Measurements from ENCODE around the gene KRTAP5-9.
"Not testable (repeated sequence)": the region's sequence is repeated elsewhere in the genome, so short reads cannot be mapped to it uniquely, and the experiment has no call there.

Gene KRTAP5-9

DNA sequence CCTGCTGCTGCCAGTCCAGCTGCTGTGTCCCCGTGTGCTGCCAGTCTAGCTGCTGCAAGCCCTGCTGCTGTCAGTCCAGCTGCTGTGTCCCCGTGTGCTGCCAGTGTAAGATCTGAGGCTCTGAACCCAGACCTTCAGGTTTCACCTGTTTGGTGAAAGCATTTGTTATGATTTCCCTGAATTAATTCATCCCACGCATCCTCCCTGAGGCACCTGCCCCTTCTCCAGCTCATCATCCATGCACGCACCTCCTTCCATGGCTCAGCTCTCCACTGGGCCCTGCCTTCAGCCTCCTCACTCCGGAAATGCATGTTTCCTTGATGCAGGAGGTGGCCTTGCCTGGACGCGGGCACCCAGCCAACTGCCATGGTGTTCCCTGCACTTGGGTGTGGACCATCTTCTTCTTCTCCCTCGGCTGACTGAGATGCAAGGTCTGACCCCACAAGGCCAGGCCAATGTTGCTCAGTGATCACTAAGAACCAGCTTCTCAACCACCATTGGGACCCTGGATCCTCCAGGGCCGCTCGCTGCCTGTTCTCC lies 17.9 kb downstream of the KRTAP5-9 start:
- no peaks in the 10 kb centered on the region for H3K4me1 ChIP-seq (ENCODE audit: control insufficient read depth in 1 of 2, insufficient read depth in 2 of 2, low read length in 2 of 2)
- H3K27me3 ChIP-seq (ENCODE audit: low read depth, low read length): no peaks in the 10 kb centered on the region
- H3K4me3 ChIP-seq (ENCODE audit: low read depth in 1 of 2, low read length in 2 of 2): no peak overlapping the region
- no peaks in the 10 kb centered on the region for H3K9me3 ChIP-seq (ENCODE audit: control insufficient read depth in 1 of 2, low read length in 2 of 2)
- H3K36me3 ChIP-seq (ENCODE audit: control insufficient read depth in 1 of 2, insufficient read depth in 2 of 2, low read length in 2 of 2): no peaks in the 10 kb centered on the region
- no peak overlapping the region for H3K27ac ChIP-seq (ENCODE audit: low read length)

DNA sequence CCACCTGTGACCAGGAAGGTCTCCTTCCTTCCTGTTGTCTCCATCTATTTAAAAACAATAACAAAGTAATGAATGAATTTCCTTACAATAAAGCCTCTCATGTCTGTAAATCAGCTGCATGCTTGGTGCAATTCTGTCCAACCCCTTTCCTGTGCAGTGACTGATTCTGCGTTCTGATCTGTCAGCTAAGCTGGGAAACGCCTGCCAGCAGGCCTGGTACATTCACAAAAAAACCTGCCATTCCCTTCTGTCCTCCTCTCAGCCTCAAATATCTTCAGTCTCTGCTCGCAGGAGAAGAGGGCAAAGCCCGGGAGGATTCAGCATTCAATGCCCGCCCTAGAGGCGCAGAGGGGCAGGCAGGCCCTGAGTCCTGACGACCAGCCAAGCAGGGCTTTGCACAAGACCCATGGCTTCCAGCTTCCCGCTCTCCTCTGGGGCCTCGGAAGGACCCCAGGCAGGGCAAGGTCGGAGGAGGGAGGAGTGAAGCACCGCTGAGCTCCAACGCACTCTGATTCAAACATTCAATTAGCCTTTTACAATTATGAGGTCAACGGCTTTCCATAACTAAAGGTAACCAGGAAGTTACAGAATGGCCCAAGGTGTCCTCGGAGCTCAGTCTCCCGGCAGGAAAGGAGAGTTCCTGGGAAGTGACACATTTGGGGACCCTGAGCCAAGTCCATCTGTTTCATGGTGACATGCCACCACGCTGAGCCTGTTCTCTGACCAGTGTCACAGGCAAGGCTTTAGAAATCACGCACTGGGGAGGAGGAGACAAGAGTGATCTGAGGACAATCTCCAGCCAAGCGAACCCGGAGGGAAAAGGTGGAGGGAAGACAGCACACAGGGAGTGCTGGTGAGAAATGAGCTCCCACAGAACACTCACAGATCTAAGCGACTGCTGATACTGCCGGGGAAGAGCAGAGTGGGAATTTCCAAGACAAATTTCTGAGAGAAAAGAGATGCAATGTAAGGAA lies 18.7 kb downstream of the KRTAP5-9 start:
- not testable (repeated sequence) for H3K27me3 ChIP-seq (ENCODE audit: low read depth, low read length); H3K4me1 ChIP-seq (ENCODE audit: control insufficient read depth in 1 of 2, insufficient read depth in 2 of 2, low read length in 2 of 2); H3K36me3 ChIP-seq (ENCODE audit: control insufficient read depth in 1 of 2, insufficient read depth in 2 of 2, low read length in 2 of 2); H3K4me3 ChIP-seq (ENCODE audit: low read depth in 1 of 2, low read length in 2 of 2); H3K9me3 ChIP-seq (ENCODE audit: control insufficient read depth in 1 of 2, low read length in 2 of 2); H3K27ac ChIP-seq (ENCODE audit: low read length)

DNA sequence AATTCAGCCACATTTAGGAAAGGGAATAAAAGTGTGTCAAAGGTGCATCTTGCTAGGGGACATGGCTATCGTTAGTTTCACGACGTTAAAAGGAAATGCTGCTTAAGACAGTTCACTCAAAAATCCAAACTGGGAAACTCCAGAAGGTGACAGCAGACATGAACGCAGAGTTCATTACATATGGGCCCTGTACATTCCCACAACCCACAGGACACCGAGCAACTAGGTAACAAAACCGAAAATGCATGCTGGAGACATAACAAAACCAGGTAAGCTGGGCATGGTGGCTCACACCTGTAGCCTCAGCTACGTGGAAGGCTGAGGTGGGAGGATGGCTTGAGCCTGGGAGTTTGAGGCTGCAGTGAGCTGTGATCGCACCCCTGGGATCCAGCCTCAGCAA lies 19.4 kb downstream of the KRTAP5-9 start:
- H3K9me3 ChIP-seq (ENCODE audit: control insufficient read depth in 1 of 2, low read length in 2 of 2); H3K4me1 ChIP-seq (ENCODE audit: control insufficient read depth in 1 of 2, insufficient read depth in 2 of 2, low read length in 2 of 2); H3K27ac ChIP-seq (ENCODE audit: low read length); H3K4me3 ChIP-seq (ENCODE audit: low read depth in 1 of 2, low read length in 2 of 2); H3K36me3 ChIP-seq (ENCODE audit: control insufficient read depth in 1 of 2, insufficient read depth in 2 of 2, low read length in 2 of 2); H3K27me3 ChIP-seq (ENCODE audit: low read depth, low read length): not testable (repeated sequence)

DNA sequence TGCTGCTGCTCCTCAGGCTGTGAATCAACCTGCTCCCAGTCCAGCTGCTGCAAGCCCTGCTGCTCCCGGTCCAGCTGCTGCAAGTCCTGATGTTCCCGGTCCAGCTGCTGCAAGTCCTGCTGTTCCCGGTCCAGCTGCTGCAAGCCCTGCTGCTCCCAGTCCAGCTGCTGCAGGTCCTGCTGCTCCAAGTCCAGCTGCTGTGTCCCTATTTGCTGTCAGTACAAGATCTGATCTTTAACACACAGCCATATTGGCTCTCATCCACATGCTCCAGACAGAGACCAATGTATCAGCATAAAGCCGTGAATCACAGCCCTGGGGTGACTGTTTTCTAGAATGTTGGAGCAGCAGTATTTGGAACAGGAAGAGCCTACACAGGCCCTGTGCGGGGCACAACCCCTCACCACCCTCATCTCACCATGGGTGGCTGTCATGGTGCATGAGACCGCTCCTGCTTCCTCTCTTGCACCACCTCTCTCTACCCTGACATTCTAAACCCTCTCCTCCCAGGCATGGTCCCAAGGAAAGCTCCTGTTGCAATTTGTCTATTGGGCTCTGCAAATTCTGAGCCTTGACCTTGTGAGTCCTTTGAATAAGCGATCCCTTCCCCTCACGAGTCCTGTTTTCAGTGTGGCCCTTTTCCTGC lies 20.6 kb downstream of the KRTAP5-9 start:
- Histone ChIP-seq H3K27me3 (ENCODE audit: low read depth, low read length) (no peaks in the 10 kb centered on the region), H3K36me3 (ENCODE audit: control insufficient read depth in 1 of 2, insufficient read depth in 2 of 2, low read length in 2 of 2) (no peaks in the 10 kb centered on the region), H3K4me3 (ENCODE audit: low read depth in 1 of 2, low read length in 2 of 2) (no peak overlapping the region), H3K4me1 (ENCODE audit: control insufficient read depth in 1 of 2, insufficient read depth in 2 of 2, low read length in 2 of 2) (no peaks in the 10 kb centered on the region), H3K27ac (ENCODE audit: low read length) (no peak overlapping the region), H3K9me3 (ENCODE audit: control insufficient read depth in 1 of 2, low read length in 2 of 2) (no peaks in the 10 kb centered on the region)

DNA sequence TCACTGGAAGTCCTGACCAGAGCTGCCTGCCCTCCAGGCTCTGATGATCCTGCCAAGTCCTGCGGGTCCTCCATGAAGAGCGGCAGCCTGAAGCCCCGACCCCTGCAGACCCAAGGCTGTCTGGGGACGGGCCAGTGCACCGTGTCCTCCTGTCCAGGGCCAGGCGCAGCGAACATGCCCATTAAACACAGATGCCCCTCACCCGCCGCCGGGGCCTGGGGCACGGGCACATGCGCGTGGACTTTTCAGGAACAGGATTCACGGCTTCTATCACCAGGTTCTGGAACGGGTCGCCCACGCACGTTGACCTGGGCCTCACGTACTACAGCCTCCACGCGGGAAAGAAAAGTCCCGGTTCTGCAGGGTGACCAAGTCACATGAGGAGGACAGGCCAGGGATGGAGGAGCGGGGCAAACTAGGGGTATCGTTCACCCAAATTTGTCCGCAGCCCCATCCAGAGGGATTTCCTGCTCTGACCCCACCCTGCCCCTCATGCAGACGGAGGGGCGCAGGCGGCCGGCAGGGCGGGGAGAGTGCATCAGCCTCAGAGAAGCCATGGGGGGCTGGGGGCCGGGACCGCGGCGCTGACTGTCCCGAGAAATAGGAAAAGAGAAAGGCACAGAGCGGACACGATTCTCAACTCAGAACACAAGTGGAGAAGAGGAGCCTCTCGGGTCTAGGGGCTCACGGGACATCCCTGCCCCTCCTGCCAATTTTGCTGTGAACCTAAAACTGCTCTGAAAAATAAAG lies 23.1 kb downstream of the KRTAP5-9 start:
- H3K4me1 ChIP-seq (ENCODE audit: control insufficient read depth in 1 of 2, insufficient read depth in 2 of 2, low read length in 2 of 2); H3K9me3 ChIP-seq (ENCODE audit: control insufficient read depth in 1 of 2, low read length in 2 of 2); H3K4me3 ChIP-seq (ENCODE audit: low read depth in 1 of 2, low read length in 2 of 2); H3K27ac ChIP-seq (ENCODE audit: low read length); H3K27me3 ChIP-seq (ENCODE audit: low read depth, low read length); H3K36me3 ChIP-seq (ENCODE audit: control insufficient read depth in 1 of 2, insufficient read depth in 2 of 2, low read length in 2 of 2): not testable (repeated sequence)

DNA sequence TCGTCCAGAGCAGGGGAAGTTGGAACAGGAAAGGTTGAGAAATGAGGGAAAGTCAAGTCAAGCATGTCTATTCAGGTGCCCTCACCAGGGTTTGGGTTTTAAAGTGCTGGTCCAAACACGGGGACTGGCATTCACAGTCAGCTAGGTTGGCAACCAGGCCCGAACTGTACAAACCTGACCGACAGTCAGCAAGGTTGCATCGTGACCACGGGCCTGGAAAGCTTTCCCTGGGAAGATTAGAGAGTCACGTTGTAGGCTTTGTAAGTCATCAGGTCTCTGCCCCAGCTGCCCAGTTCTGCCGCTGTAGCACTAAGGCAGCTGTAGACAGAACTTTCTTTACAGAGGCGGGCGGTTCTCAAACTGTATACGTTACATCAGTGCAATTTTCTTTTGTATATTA lies 24.6 kb downstream of the KRTAP5-9 start:
- Histone ChIP-seq H3K4me3 (ENCODE audit: low read depth in 1 of 2, low read length in 2 of 2) (no peak overlapping the region), H3K9me3 (ENCODE audit: control insufficient read depth in 1 of 2, low read length in 2 of 2) (no peaks in the 10 kb centered on the region), H3K27ac (ENCODE audit: low read length) (no peak overlapping the region), H3K36me3 (ENCODE audit: control insufficient read depth in 1 of 2, insufficient read depth in 2 of 2, low read length in 2 of 2) (no peaks in the 10 kb centered on the region), H3K4me1 (ENCODE audit: control insufficient read depth in 1 of 2, insufficient read depth in 2 of 2, low read length in 2 of 2) (no peaks in the 10 kb centered on the region), H3K27me3 (ENCODE audit: low read depth, low read length) (no peaks in the 10 kb centered on the region)

DNA sequence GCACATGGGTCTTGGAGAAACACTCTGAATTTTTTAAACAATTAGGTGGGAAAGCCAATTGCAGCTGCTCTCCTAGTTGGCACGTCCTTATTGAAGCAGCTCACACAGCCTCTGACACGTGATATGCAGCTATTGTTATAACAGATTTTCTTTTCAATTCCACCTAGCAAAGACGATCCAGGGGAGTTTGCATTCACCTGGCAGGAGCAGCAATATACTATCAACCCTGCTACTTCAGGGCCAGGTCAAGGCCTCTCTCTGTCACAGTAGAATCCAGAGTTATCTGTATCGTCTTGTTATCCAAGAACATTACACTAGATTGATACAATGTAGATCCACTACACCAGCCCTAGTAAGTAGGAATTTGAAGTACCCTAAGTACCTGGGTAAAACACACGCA lies 26.2 kb downstream of the KRTAP5-9 start:
- no peak overlapping the region for H3K27ac ChIP-seq (ENCODE audit: low read length)
- H3K4me1 ChIP-seq (ENCODE audit: control insufficient read depth in 1 of 2, insufficient read depth in 2 of 2, low read length in 2 of 2): peaks cover 0 to 2% of the 10 kb centered on the region in 2 donors
- no peaks in the 10 kb centered on the region for H3K27me3 ChIP-seq (ENCODE audit: low read depth, low read length)
- no peaks in the 10 kb centered on the region for H3K9me3 ChIP-seq (ENCODE audit: control insufficient read depth in 1 of 2, low read length in 2 of 2)
- H3K36me3 ChIP-seq (ENCODE audit: control insufficient read depth in 1 of 2, insufficient read depth in 2 of 2, low read length in 2 of 2): no peaks in the 10 kb centered on the region
- no peak overlapping the region for H3K4me3 ChIP-seq (ENCODE audit: low read depth in 1 of 2, low read length in 2 of 2)

DNA sequence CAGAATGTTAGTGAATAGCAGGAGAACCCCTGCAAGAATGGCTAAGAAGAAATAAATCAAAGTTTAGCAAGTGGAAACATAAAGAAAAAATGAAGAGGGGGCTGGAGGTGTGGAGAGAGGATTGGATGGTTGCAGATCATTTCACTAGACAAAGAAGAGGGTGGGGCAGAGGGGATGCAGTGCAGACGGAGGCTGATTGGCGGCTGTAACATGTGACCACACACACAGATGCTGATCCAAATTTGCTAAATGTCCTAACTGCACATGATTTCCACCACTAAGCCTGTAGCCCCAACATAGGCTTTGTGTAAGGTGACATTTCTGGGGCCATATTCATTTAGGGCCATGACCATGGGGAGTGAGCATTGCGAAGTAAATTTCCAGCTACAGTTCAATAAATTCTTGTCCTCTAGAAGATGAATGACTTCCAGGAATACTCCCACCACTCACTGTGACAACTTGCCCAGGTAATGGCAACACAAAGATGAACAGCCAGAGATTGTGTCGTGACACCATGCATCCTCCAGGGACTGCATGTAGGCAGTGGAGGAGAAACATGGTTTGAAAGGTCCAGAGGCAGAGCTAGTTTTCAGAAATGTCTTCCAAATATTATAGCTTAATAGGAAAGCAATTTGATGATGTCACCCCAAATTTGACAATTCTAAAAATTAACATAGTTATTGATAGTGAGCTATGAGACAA lies 27.7 kb downstream of the KRTAP5-9 start:
- Histone ChIP-seq H3K9me3 (ENCODE audit: control insufficient read depth in 1 of 2, low read length in 2 of 2) (no peaks in the 10 kb centered on the region), H3K4me3 (ENCODE audit: low read depth in 1 of 2, low read length in 2 of 2) (no peak overlapping the region), H3K27ac (ENCODE audit: low read length) (no peak overlapping the region), H3K4me1 (ENCODE audit: control insufficient read depth in 1 of 2, insufficient read depth in 2 of 2, low read length in 2 of 2) (peaks cover 0 to 10% of the 10 kb centered on the region in 2 donors), H3K36me3 (ENCODE audit: control insufficient read depth in 1 of 2, insufficient read depth in 2 of 2, low read length in 2 of 2) (no peaks in the 10 kb centered on the region), H3K27me3 (ENCODE audit: low read depth, low read length) (no peaks in the 10 kb centered on the region)

DNA sequence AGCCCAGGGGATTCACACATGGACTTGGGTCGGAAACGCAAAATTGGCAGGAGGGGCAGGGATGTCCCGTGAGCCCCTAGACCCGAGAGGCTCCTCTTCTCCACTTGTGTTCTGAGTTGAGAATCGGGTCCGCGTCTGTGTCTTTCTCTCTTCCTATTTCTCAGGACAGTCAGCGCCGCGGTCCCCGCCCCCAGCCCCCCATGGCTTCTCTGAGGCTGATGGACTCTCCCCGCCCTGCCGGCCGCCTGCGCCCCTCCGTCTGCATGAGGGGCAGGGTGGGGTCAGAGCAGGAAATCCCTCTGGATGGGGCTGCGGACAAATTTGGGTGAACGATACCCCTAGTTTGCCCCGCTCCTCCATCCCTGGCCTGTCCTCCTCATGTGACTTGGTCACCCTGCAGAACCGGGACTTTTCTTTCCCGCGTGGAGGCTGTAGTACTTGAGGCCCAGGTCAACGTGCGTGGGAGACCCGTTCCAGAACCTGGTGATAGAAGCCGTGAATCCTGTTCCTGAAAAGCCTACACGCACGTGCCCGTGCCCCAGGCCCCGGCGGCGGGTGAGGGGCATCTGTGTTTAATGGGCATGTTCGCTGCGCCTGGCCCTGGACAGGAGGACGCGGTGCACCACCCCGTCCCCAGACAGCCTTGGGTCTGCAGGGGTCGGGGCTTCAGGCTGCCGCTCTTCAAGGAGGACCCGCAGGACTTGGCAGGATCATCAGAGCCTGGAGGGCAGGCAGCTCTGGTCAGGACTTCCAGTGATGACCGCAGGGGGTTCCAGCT lies 28.7 kb downstream of the KRTAP5-9 start:
- peaks cover 0 to 10% of the 10 kb centered on the region in 2 donors for H3K4me1 ChIP-seq (ENCODE audit: control insufficient read depth in 1 of 2, insufficient read depth in 2 of 2, low read length in 2 of 2)
- not testable (repeated sequence) for H3K27me3 ChIP-seq (ENCODE audit: low read depth, low read length)

DNA sequence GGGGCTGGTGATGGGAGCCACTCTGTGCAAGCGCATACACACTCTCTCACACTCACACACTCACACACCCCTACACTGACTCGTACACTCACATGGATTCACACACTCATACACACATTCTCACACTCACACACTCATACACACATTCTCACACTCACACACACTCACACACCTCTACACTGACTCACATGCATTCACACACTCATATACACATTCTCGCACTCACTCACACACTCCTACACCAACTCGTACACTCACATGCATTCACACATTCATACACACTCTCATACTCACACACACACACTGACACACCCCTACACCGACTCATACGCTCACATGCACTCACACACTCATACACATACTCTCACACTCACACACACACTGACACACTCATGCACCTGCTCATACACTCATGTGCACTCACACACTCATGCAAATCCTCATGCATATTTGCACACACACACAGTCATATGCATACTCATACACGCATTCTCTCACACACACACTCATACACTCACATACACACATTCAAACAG lies 29.3 kb downstream of the KRTAP5-9 start:
- Histone ChIP-seq H3K27ac (ENCODE audit: low read length) (no peak overlapping the region), H3K36me3 (ENCODE audit: control insufficient read depth in 1 of 2, insufficient read depth in 2 of 2, low read length in 2 of 2) (no peaks in the 10 kb centered on the region)

More for the DNA sequence above, 28.7 kb downstream of the KRTAP5-9 start:
- not testable (repeated sequence) for H3K36me3 ChIP-seq (ENCODE audit: control insufficient read depth in 1 of 2, insufficient read depth in 2 of 2, low read length in 2 of 2); H3K4me3 ChIP-seq (ENCODE audit: low read depth in 1 of 2, low read length in 2 of 2); H3K27ac ChIP-seq (ENCODE audit: low read length); H3K9me3 ChIP-seq (ENCODE audit: control insufficient read depth in 1 of 2, low read length in 2 of 2)

More for the DNA sequence above, 29.3 kb downstream of the KRTAP5-9 start:
- Histone ChIP-seq H3K9me3 (ENCODE audit: control insufficient read depth in 1 of 2, low read length in 2 of 2) (no peaks in the 10 kb centered on the region), H3K4me1 (ENCODE audit: control insufficient read depth in 1 of 2, insufficient read depth in 2 of 2, low read length in 2 of 2) (peaks cover 0 to 10% of the 10 kb centered on the region in 2 donors), H3K4me3 (ENCODE audit: low read depth in 1 of 2, low read length in 2 of 2) (no peak overlapping the region), H3K27me3 (ENCODE audit: low read depth, low read length) (no peaks in the 10 kb centered on the region)

Data from muscle layer of duodenum (tissue), 2 donors.